ENCODE results near the gene TSKU. TPM values are rescaled to one million over a fixed set of nuclear protein-coding genes. Genes with fewer than 3 reads are reported as not detected.
"Not testable (repeated sequence)": the region's sequence is repeated elsewhere in the genome, so short reads cannot be mapped to it uniquely, and the experiment has no call there.

Gene TSKU
- total RNA-seq, 1 donor from 2014 or later = 79.5 TPM

GRCh38 chr11:76824980-76825725 is 42.0 kb downstream of the TSKU start:
- DNase-seq (ENCODE audit: low spot score) = no peak

GRCh38 chr11:76825726-76826396 is 42.7 kb downstream of the TSKU start:
- no peak for DNase-seq (ENCODE audit: low spot score)

GRCh38 chr11:76826508-76826907 is 43.4 kb downstream of the TSKU start:
- DNase-seq (ENCODE audit: low spot score) = not testable (repeated sequence)

DNA sequence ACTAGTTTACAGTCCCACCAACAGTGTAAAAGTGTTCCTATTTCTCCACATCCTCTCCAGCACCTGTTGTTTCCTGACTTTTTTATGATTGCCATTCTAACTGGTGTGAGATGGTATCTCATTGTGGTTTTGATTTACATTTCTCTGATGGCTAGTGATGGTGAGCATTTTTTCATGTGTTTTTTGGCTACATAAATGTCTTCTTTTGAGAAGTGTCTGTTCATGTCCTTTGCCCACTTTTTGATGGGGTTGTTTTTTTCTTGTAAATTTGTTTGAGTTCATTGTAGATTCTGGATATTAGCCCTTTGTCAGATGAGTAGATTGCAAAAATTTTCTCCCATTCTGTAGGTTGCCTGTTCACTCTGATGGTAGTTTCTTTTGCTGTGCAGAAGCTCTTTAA is 43.8 kb downstream of the TSKU start:
- DNase-seq (ENCODE audit: low spot score) = not testable (repeated sequence)

DNA sequence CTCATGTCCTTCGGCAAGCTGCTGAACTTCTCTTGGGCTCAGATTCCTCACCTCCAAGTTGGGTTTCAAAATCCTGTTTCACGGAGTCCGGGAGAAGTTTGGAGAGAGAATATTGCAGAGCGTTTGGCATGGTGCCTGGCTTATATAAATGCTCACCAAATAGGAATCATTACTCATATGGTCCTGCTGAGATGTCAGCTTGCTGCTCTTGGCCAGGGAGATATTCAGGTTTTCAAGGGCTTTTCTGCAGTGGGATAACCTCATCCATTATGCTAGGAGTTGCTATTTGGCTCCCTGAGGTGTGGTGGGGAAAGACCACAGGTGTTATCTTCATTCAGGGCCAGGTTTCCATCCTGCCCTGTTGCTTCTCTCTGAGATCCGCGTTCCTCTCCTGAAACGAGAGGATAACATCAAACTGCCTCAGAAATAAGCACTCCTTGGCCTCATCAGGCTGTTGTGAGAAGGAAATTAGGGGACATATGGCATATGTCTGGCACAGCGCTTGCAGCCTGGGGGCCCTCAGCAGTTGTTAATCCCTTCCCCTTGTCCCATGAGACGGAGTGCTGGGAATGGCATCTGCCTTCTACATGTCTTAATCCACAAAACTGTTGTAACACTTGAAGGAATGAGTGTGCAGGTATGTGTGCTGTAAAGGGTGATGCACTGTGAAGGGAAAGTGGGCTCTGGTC is 47.6 kb downstream of the TSKU start:
- DNase-seq (ENCODE audit: low spot score) = no peak

DNA sequence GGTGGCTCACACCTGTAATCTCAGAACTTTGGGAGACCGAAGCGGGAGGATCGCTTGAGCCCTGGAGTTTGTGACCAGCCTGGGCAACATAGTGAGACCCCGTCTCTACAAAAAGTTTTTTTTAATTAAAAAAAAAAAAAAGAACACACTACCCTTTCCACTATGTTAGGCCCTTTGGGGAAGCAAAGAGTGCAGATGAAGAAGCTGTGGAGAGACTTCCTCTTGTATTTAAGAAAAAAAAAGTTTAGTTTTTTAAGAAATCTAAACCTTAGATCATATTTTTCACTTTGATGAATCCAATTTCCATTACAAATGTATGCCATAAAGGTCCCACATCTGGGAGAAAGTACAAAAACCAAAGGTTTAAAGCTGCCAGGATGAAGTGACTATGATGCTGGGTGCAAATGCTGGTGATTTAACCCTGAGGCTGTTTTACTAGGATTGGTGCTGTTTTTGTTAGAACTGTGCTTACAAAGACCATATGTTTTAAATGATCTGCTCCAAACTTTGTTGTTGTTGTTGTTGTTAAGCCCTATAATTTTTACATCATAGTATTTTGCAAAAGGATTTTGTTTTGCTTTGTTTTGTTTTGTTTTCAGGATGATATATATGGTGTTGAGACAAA is 48.6 kb downstream of the TSKU start:
- DNase-seq (ENCODE audit: low spot score) = no peak

DNA sequence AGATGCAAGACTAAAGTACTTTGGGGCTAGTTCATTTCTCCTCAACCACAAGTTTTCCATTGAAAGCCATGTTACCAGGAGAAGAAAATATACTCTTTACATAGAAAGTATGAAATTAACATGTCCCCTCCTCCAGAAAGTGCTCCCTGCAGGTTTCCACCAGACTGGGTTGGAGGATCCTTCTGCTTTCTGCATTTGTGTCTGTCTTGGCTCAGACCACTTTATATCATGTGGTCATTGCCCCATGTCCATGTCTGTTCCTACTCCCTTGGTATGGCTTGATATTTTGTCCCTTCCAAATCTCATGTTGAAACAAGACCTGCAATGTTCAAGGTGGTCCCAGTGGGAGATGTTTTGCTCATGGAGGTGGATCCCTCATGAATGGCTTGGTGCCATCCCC is 49.2 kb downstream of the TSKU start:
- DNase-seq (ENCODE audit: low spot score) = no peak

DNA sequence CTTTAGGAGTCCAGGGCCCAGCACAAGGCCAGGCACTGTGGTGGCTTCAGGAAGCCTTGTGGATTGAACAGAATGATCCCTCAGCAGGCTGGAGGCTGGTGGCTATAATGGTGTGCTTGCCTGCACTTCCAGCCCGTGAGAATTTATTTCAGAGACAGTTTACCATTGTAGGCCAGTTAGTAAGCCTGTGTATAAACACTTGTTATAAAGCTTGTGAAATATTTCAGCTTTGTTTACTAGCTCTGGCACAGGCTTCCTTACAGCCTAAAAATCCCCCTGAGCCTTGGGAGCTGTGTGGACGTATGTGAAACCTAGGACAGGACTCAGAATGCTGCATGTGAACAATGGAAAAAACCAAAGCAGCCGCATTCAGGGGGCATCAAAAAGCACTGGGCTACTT is 51.0 kb downstream of the TSKU start:
- no peak for DNase-seq (ENCODE audit: low spot score)

DNA sequence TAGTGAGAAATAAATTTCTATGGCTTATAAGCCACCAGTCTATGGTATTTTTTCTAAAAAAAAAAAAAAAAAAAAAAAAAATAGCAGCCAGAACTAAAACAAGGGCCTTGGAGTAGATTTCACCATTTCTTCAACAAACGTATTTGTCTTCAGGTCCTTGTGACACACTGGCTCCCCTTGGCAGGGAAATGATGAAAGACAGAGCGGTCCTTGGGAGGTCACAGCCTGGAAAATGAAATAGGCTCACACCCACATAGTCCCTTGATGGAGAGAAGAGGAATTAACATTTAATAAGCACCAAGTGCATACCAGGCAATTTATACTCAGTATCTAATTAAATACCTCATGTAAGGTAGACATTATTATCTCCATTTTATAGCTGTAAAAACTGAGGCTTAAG is 51.9 kb downstream of the TSKU start:
- DNase-seq (ENCODE audit: low spot score) = no peak

GRCh38 chr11:76835928-76836612 is 52.9 kb downstream of the TSKU start:
- peak; percentile 74 for DNase-seq (ENCODE audit: low spot score)

- DNase-seq (ENCODE audit: low spot score) = no peak
These were observed 53.6 kb downstream of the TSKU start for GRCh38 chr11:76836613-76837291.

- no peak for DNase-seq (ENCODE audit: low spot score)
These were observed 54.8 kb downstream of the TSKU start for GRCh38 chr11:76837696-76838677.

DNA sequence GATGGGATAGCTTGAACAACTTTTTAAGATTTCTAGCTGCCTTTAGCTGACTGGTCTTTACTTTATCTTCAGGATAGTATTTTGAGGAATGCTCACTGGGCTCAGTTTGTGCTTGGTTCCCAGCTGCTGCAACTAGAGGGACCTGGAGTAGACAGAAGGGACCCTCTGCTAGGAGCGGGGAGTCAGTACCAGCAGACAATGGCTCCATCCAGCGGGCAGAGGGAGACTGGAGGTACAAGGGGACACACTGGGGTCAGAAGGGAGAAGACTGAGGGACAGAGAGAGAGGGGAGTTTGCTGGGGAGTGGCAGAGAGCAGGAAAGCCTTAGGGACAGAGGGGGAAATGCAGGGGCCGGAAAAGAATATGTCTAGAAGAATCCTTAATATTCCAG is 55.5 kb downstream of the TSKU start:
- no peak for DNase-seq (ENCODE audit: low spot score)

GRCh38 chr11:76839311-76839710 is 56.2 kb downstream of the TSKU start:
- no peak for DNase-seq (ENCODE audit: low spot score)

DNA sequence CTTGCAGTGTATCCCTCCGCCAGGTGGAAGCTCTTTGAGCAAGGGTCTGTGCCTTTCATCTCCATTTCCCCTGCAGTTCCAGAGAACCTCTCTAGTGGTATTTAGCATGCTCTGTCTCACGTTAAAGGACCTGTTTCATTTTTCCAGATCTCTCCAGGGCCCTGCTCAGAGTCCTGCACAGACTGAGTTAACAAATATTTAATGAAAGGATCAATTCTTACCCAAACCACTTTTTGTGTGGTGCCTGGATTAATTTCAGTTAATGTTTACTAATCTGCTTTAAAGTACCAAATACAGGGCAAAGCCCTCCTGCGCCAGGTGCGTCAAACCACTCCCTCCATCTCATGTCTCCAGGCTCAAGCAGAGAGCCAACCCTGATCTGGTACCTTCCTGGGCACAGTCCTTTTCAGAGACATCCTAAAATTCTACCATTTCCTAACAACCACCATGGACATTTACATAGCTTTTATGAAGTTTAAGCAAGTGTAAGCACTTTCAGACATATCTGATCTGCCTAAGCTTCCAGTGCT is 58.8 kb downstream of the TSKU start:
- DNase-seq (ENCODE audit: low spot score) = no peak

DNA sequence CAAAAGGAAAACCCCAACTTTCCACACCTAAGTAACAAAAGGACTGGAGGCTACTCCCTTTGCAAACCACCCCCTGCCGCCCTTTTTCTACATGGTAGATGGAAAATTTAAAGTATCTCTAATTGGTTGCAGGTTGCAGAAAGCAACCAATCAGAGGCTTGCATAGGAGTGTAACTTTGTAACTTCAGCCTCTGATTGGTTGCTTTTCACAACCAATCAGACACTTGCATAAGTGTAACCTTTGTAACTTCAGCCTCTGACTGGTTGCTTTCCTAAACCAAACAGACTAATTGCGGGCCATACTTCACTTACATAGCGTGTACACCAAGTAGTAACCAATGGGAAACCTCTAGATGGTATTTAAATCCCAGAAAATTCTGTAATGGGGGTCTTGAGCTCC is 60.8 kb downstream of the TSKU start:
- no peak for DNase-seq (ENCODE audit: low spot score)

- DNase-seq (ENCODE audit: low spot score) = no peak
These were observed 61.4 kb downstream of the TSKU start for GRCh38 chr11:76844511-76844910.

DNA sequence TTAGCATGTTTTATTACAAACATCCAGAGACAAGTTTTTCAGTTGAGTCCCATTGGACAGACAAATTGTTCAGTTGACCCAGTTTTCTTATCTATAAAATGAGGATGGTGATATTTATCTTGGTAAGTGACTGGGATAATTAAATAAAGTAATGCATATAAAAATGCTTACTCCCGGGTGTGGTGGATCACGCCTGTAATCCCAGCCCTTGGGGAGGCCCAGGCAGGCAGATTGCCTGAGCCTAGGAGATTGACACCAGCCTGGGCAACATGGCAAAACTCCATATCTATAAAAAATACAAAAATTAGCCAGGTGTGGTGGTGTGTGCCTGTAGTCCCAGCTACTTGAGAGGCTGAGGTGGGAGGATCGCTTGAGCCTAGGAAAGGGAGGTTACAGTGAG is 61.9 kb downstream of the TSKU start:
- no peak for DNase-seq (ENCODE audit: low spot score)

GRCh38 chr11:76846441-76846840 is 63.3 kb downstream of the TSKU start:
- DNase-seq (ENCODE audit: low spot score) = no peak
